ENCODE results near the gene BTBD19. TPM values are rescaled to one million over a fixed set of nuclear protein-coding genes. Genes with fewer than 3 reads are reported as not detected.
"Not testable (repeated sequence)": the region's sequence is repeated elsewhere in the genome, so short reads cannot be mapped to it uniquely, and the experiment has no call there.

The BTBD19 gene
- total RNA-seq, 1 donor from 2014 or later = 51.2 TPM

GRCh38 chr1:44834328-44834727, 26.0 kb downstream of the BTBD19 start:
- Mint-ChIP-seq H3K36me3 (ENCODE audit: unreplicated experiment) (no peaks in the 10 kb centered on the region), H3K9me3 (ENCODE audit: unreplicated experiment) (no peaks in the 10 kb centered on the region), H3K27ac (ENCODE audit: unreplicated experiment) (no peak overlapping the region), H3K4me1 (ENCODE audit: unreplicated experiment) (peaks cover 7% of the 10 kb centered on the region), H3K27me3 (ENCODE audit: unreplicated experiment) (no peaks in the 10 kb centered on the region), H3K4me3 (ENCODE audit: unreplicated experiment) (no peak overlapping the region)
- TF ChIP-seq CTCF (IDR thresholded peaks at IDR 0.05) = no peak
- DNase-seq (ENCODE audit: extremely low spot score, unreplicated experiment) = no peak

GRCh38 chr1:44835738-44836675, 27.7 kb downstream of the BTBD19 start:
- peaks cover 12% of the 10 kb centered on the region for H3K4me1 Mint-ChIP-seq (ENCODE audit: unreplicated experiment)
- H3K9me3 Mint-ChIP-seq (ENCODE audit: unreplicated experiment) = no peaks in the 10 kb centered on the region
- TF ChIP-seq CTCF (IDR thresholded peaks at IDR 0.05) = peak; percentile 92
- H3K36me3 Mint-ChIP-seq (ENCODE audit: unreplicated experiment) = peaks cover under 1% of the 10 kb centered on the region
- no peak overlapping the region for H3K27ac Mint-ChIP-seq (ENCODE audit: unreplicated experiment)
- peak; percentile 93 for DNase-seq (ENCODE audit: extremely low spot score, unreplicated experiment)
- no peak overlapping the region for H3K4me3 Mint-ChIP-seq (ENCODE audit: unreplicated experiment)
- no peaks in the 10 kb centered on the region for H3K27me3 Mint-ChIP-seq (ENCODE audit: unreplicated experiment)

GRCh38 chr1:44838294-44838693, 30.0 kb downstream of the BTBD19 start:
- H3K4me3 Mint-ChIP-seq (ENCODE audit: unreplicated experiment); H3K27me3 Mint-ChIP-seq (ENCODE audit: unreplicated experiment); H3K36me3 Mint-ChIP-seq (ENCODE audit: unreplicated experiment); H3K27ac Mint-ChIP-seq (ENCODE audit: unreplicated experiment); DNase-seq (ENCODE audit: extremely low spot score, unreplicated experiment); H3K9me3 Mint-ChIP-seq (ENCODE audit: unreplicated experiment): not testable (repeated sequence)
- peaks cover 20% of the 10 kb centered on the region for H3K4me1 Mint-ChIP-seq (ENCODE audit: unreplicated experiment)

- no peak overlapping the region for H3K4me3 Mint-ChIP-seq (ENCODE audit: unreplicated experiment)
- no peak overlapping the region for H3K27ac Mint-ChIP-seq (ENCODE audit: unreplicated experiment)
- H3K9me3 Mint-ChIP-seq (ENCODE audit: unreplicated experiment) = no peaks in the 10 kb centered on the region
- DNase-seq (ENCODE audit: extremely low spot score, unreplicated experiment) = no peak
- H3K36me3 Mint-ChIP-seq (ENCODE audit: unreplicated experiment) = peaks cover 2% of the 10 kb centered on the region
- TF ChIP-seq CTCF (IDR thresholded peaks at IDR 0.05) = no peak
- no peaks in the 10 kb centered on the region for H3K27me3 Mint-ChIP-seq (ENCODE audit: unreplicated experiment)
- H3K4me1 Mint-ChIP-seq (ENCODE audit: unreplicated experiment) = peaks cover 20% of the 10 kb centered on the region
These were observed 31.3 kb downstream of the BTBD19 start for GRCh38 chr1:44839576-44839975.

- peak overlapping the region; percentile 69 for H3K4me3 Mint-ChIP-seq (ENCODE audit: unreplicated experiment)
- TF ChIP-seq CTCF (IDR thresholded peaks at IDR 0.05) = no peak
- no peak for DNase-seq (ENCODE audit: extremely low spot score, unreplicated experiment)
- no peaks in the 10 kb centered on the region for H3K27me3 Mint-ChIP-seq (ENCODE audit: unreplicated experiment)
- no peak overlapping the region for H3K27ac Mint-ChIP-seq (ENCODE audit: unreplicated experiment)
- H3K36me3 Mint-ChIP-seq (ENCODE audit: unreplicated experiment) = peaks cover 2% of the 10 kb centered on the region
- no peaks in the 10 kb centered on the region for H3K9me3 Mint-ChIP-seq (ENCODE audit: unreplicated experiment)
- peaks cover 12% of the 10 kb centered on the region for H3K4me1 Mint-ChIP-seq (ENCODE audit: unreplicated experiment)
These were observed 34.2 kb downstream of the BTBD19 start for GRCh38 chr1:44842486-44842861.
